Stimulated activated CD8-positive, alpha-beta memory T cell treated with anti-CD3 and anti-CD28 coated beads, Interleukin-4, amount 100 ng/mL, for 24 hours (primary cell): ENCODE data around the gene SCT.

ENCODE experiments used
- DNase-seq: peaks from one replicate; pipeline ENCODE4 v3.0.0-alpha.2; 2020; ENCODE audit warnings: low read depth

Gene SCT

GRCh38 chr11:610146-610801 is 16.7 kb downstream of the SCT start:
- DNase-seq: no peak

GRCh38 chr11:609341-609811 is 17.6 kb downstream of the SCT start:
- DNase-seq: no peak

GRCh38 chr11:608791-609251 is 18.2 kb downstream of the SCT start:
- no peak for DNase-seq

GRCh38 chr11:607971-608659 is 18.9 kb downstream of the SCT start:
- no peak for DNase-seq

GRCh38 chr11:607020-607780 is 19.8 kb downstream of the SCT start:
- no peak for DNase-seq

- DNase-seq: no peak
Observed at GRCh38 chr11:606245-606644, 20.7 kb downstream of the SCT start.

GRCh38 chr11:605286-606129 is 21.5 kb downstream of the SCT start:
- DNase-seq: no peak

- DNase-seq: no peak
Observed at GRCh38 chr11:603154-603553, 23.8 kb downstream of the SCT start.

- no peak for DNase-seq
Observed at GRCh38 chr11:601573-602245, 25.3 kb downstream of the SCT start.

- DNase-seq: no peak
Observed at GRCh38 chr11:598005-598680, 28.8 kb downstream of the SCT start.

GRCh38 chr11:597166-597725 is 29.7 kb downstream of the SCT start:
- DNase-seq: no peak

- DNase-seq: no peak
Observed at GRCh38 chr11:596374-596773, 30.6 kb downstream of the SCT start.

- DNase-seq: no peak
Observed at GRCh38 chr11:595400-595799, 31.6 kb downstream of the SCT start.

GRCh38 chr11:593347-593746 is 33.6 kb downstream of the SCT start:
- DNase-seq: no peak

GRCh38 chr11:592918-593317 is 34.1 kb downstream of the SCT start:
- DNase-seq: no peak

- DNase-seq: no peak
Observed at GRCh38 chr11:592501-592900, 34.5 kb downstream of the SCT start.

- no peak for DNase-seq
Observed at GRCh38 chr11:590997-591396, 36.0 kb downstream of the SCT start.

- no peak for DNase-seq
Observed at GRCh38 chr11:589798-590197, 37.2 kb downstream of the SCT start.

- DNase-seq: peak; percentile 49
Observed at GRCh38 chr11:587978-588380, 39.0 kb downstream of the SCT start.

- DNase-seq: no peak
Observed at GRCh38 chr11:587546-587945, 39.4 kb downstream of the SCT start.
